IPS-20b (cell line): ENCODE data around the gene HHAT.

Source experiments
- H3K27ac ChIP-seq: one replicate; pipeline ENCODE4 v1.5.1; 2013; ENCODE audit warnings: low read length
- H3K27me3 ChIP-seq: 2 replicates; pipeline ENCODE4 v1.6.1; 2013; ENCODE audit warnings: mild to moderate bottlenecking, low read length, inconsistent platforms; ENCODE audit not compliant: insufficient read depth
- H3K36me3 ChIP-seq: 2 replicates; pipeline ENCODE4 v1.6.1; 2013; ENCODE audit warnings: low read depth, mild to moderate bottlenecking, inconsistent platforms, low read length, moderate library complexity; ENCODE audit not compliant: insufficient read depth
- H3K4me1 ChIP-seq: 2 replicates; pipeline ENCODE4 v1.6.1; 2013; ENCODE audit warnings: mild to moderate bottlenecking, control low read depth, inconsistent platforms, low read length, moderate library complexity; ENCODE audit not compliant: insufficient read depth
- H3K4me3 ChIP-seq: 2 replicates; pipeline ENCODE4 v1.5.1; 2013; ENCODE audit warnings: mild to moderate bottlenecking, low read length, inconsistent platforms
- H3K9ac ChIP-seq: 2 replicates; pipeline ENCODE4 v1.6.1; 2013; ENCODE audit warnings: low read depth, mild to moderate bottlenecking, inconsistent platforms, low read length, moderate library complexity
- H3K9me3 ChIP-seq: 2 replicates; pipeline ENCODE4 v1.6.1; 2013; ENCODE audit warnings: mild to moderate bottlenecking, low read depth, low read length, inconsistent platforms; ENCODE audit not compliant: insufficient read depth

HHAT gene

DNA sequence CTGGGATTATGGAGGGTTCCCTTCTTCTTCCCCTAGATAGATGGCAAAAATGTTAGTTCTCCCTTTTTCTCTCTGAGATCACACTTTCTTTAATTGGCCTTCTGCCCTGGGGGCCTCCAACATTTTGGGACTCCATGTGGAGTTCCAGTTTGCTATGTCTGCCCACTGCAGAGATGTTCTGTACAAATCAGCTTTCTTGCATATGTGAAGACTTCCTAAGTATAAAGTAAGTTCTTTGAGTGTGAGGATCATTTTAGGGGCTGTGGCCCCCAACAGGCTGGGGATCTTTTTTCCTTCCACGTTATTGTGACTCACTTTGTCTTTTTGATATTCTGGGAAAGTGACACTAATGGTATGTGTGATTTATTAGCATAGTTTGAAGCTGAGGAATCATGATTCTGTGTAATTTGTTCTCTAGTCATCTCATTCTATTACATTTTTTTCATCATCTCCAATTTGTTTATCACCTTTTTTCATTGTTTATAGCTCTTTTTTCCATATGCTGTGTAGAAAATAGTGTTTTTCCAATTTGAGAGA, 48.2 kb downstream of the HHAT start:
- Histone ChIP-seq H3K27ac (no peak overlapping the region), H3K36me3 (no peaks in the 10 kb centered on the region), H3K27me3 (no peaks in the 10 kb centered on the region), H3K4me1 (peaks cover 22% of the 10 kb centered on the region), H3K9ac (no peak overlapping the region), H3K4me3 (no peak overlapping the region), H3K9me3 (no peaks in the 10 kb centered on the region)

DNA sequence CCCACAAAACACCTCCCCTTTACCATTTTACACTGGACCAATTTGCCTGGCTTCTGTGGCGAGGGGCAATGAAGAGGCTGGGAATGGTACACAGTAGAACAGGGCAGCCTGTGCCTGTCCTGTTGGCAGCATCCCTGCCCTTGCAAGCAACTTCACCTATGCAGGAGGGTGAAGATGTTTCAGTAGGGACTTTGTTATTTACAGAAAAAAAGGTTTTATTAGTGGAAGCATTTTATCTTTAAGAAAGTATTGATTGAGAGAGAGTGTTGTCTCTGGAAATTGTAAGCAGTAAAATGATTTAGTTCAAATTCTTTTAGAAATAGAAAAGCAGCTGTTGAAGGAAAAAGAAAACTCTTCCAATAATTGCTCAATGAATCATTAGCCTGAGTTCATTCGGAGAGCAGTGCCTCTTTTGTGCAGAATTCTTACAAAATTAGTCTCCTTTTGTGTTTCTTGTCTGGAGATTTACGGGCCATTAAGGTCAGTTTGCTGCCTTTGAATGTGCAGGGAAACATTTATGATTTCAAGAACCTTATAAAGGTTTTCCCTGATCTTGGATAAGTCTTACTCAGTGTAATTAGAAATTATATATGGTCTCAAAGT, 49.1 kb downstream of the HHAT start:
- H3K27me3 ChIP-seq, result no peaks in the 10 kb centered on the region
- no peak overlapping the region for H3K27ac ChIP-seq
- no peak overlapping the region for H3K4me3 ChIP-seq
- no peak overlapping the region for H3K9ac ChIP-seq
- peaks cover 12% of the 10 kb centered on the region; the same call in 1 of the 2 replicates for H3K4me1 ChIP-seq
- no peaks in the 10 kb centered on the region for H3K36me3 ChIP-seq
- no peaks in the 10 kb centered on the region for H3K9me3 ChIP-seq

DNA sequence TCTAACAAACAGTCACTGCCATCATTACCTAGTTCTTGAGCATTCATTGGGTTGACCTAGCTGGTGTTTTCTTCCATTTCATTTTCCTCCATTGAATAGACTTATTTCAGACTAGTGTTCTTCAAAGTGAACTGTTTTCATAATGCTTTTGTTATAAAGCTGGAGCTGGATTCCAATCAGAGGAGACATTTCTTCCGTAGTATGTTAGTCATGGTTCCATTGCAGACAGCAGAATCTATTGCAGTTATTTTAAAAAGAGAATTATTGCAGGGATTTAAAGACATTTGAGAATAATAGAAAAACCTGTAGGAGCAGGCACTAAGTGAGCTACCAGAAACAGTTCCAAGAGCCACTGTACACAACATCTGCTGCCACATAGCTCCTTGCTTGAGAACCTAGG, 50.0 kb downstream of the HHAT start:
- H3K27ac ChIP-seq, result no peak overlapping the region
- H3K4me1 ChIP-seq, result peaks cover 4% of the 10 kb centered on the region; the same call in 1 of the 2 replicates
- H3K4me3 ChIP-seq, result no peak overlapping the region
- no peak overlapping the region for H3K9ac ChIP-seq
- H3K27me3 ChIP-seq, result no peaks in the 10 kb centered on the region
- no peaks in the 10 kb centered on the region for H3K36me3 ChIP-seq
- H3K9me3 ChIP-seq, result no peaks in the 10 kb centered on the region

DNA sequence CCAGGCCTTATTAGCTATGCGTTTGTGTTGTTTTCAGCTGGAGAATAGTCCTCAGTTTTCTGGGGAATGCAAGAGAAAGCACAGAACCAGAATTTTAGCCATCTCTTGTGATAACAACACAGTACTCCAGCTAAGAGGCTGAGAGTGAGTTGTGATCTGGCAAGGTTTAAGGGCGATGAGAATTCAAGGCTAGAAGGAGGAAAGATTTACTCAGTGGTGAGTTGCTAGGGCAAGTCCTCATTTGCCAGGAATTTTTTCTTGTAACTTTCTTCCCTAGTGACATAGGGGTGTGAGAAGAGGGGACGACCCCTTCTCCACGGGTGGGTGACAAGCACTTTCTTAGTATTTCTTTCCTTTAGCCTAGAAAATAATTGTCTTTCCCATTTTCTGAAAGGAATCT, 53.2 kb downstream of the HHAT start:
- no peak overlapping the region for H3K4me3 ChIP-seq
- H3K27me3 ChIP-seq, result no peaks in the 10 kb centered on the region
- H3K36me3 ChIP-seq, result no peaks in the 10 kb centered on the region
- no peaks in the 10 kb centered on the region for H3K4me1 ChIP-seq
- no peaks in the 10 kb centered on the region for H3K9me3 ChIP-seq
- no peak overlapping the region for H3K9ac ChIP-seq
- H3K27ac ChIP-seq, result no peak overlapping the region

DNA sequence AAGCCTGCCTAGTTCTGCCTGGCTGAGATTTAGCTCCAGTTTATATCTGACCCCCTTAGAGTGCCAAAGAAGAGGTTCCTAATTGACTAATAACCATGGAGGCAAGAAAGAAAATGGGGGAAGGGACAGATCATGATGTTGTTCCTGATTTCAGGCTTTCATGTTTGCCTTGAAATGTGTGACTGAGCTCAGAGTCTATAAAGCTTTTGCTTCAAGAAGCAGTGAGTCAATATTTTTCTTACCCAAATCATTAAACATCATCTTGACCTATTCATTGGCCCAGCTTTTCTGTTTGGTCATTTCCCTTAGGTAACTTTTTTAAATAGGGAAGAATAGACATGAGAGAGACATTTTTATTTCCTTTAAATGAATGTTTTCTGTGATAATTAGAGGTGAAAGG, 55.9 kb downstream of the HHAT start:
- no peaks in the 10 kb centered on the region; the same call in 1 of the 2 replicates for H3K9me3 ChIP-seq
- H3K9ac ChIP-seq, result no peak overlapping the region
- H3K4me1 ChIP-seq, result no peaks in the 10 kb centered on the region
- H3K36me3 ChIP-seq, result no peaks in the 10 kb centered on the region
- H3K27ac ChIP-seq, result no peak overlapping the region
- no peaks in the 10 kb centered on the region for H3K27me3 ChIP-seq
- H3K4me3 ChIP-seq, result no peak overlapping the region

DNA sequence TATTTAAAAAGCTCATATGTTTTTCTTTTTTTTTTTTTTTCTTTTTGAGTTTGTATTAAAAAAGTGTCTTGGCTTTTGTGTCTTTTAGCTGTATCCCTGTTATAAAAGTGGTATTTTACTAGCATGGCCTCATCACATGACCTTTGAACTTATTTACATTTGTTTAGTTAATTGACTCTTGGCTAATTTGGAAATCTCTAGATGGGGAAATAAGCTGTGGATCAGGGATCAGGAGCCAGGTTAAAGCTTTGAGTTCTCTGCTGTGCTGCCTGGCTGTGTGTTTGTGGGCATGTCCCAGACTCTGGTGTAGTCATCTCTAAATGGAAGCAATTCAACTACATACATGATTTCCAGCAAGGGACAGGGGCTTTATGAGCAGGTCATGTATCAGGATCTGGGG, 56.5 kb downstream of the HHAT start:
- no peaks in the 10 kb centered on the region for H3K36me3 ChIP-seq
- no peak overlapping the region for H3K9ac ChIP-seq
- H3K27me3 ChIP-seq, result no peaks in the 10 kb centered on the region
- H3K4me3 ChIP-seq, result no peak overlapping the region
- H3K4me1 ChIP-seq, result no peaks in the 10 kb centered on the region
- no peaks in the 10 kb centered on the region; the same call in 1 of the 2 replicates for H3K9me3 ChIP-seq
- H3K27ac ChIP-seq, result no peak overlapping the region

DNA sequence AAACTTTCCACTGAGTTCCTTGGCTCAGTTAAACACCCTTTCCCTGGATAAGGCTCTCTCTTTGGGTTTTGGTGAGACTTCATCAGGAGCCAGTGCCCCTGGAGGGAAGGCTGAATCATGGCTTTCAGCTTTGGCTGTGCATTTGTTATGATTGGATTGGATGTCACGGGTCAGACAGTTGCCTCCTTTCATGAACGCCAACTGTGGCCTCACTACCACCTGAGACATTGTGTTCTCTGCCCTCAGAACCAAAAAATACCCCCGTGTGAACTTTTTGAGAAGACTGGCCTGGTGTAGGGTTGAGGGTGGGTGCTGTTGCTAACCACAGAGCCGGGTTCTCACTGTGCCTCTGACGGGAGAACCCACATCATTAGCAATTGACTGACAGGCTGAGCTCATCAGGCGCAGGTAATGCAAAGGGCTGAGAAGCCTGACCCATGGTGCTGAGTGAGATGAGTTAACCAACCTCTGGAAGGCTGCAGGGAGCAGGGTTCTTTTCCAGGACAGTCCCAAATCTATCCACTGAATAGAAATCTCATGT, 65.6 kb downstream of the HHAT start:
- H3K4me1 ChIP-seq, result no peaks in the 10 kb centered on the region
- H3K36me3 ChIP-seq, result no peaks in the 10 kb centered on the region
- no peak overlapping the region for H3K9ac ChIP-seq
- H3K9me3 ChIP-seq, result no peaks in the 10 kb centered on the region; the same call in 1 of the 2 replicates
- no peak overlapping the region for H3K4me3 ChIP-seq
- no peaks in the 10 kb centered on the region for H3K27me3 ChIP-seq
- no peak overlapping the region for H3K27ac ChIP-seq

DNA sequence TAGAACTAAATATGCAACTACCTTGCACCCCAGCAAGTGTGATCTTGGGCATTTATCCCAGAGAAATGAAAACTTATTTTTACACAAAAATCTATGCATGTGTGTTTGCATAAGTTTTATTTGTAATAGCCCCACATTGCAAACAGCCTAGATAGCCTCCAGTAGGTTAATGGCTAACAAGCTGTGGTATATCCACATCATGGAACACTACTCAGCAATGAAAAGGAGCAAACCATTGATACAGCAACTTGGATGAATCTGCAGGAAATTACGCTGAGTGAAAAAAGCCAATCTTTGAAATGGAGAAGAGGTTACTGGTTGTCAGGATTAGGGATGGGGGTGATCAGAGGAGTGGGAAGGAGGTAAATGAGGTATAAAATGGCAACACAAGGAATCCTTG, 67.8 kb downstream of the HHAT start:
- Histone ChIP-seq H3K9me3 (no peaks in the 10 kb centered on the region), H3K4me1 (no peaks in the 10 kb centered on the region), H3K9ac (no peak overlapping the region), H3K4me3 (no peak overlapping the region), H3K27me3 (no peaks in the 10 kb centered on the region), H3K27ac (no peak overlapping the region), H3K36me3 (no peaks in the 10 kb centered on the region)

DNA sequence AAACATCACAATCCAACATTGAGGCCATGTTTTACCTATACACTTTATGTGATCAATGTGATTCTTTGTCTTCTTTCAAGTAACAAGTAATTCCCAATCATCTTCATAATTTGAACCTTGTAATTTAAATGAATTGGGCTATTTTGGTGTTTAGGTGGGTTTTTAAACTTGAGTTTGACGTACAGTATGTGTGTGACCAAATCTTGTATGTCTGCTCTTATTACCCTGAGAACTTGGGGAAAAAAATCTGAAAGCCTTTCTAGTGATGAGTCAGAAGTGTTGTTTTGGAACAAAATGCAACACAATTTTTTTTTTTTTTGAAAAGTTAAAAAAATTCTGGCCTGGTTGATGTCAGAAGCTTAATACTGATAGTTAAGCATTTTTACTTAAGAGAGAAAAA, 68.5 kb downstream of the HHAT start:
- Histone ChIP-seq H3K4me1 (no peaks in the 10 kb centered on the region), H3K4me3 (no peak overlapping the region), H3K27me3 (no peaks in the 10 kb centered on the region), H3K9me3 (no peaks in the 10 kb centered on the region), H3K36me3 (no peaks in the 10 kb centered on the region), H3K27ac (no peak overlapping the region), H3K9ac (no peak overlapping the region)

DNA sequence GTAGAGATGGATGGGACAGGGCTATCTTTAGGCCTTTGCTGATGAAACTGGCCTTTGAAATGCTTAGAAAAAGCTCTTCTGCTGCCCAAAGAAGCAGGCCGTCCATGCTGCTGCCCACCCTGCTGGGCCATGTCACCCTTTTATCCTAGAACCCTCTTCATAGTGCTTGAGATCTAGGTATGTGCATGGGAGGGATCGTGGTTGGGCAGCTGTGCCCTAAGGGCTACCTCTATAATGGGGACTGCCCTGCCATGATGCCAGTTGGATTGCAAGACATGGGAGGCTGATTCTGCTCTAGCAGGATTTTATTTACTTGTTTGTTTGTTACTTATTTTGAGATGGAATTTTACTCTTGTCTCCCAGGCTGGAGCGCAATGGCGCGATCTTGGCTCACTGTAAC, 69.0 kb downstream of the HHAT start:
- H3K4me1 ChIP-seq, result no peaks in the 10 kb centered on the region
- H3K36me3 ChIP-seq, result no peaks in the 10 kb centered on the region
- H3K9me3 ChIP-seq, result no peaks in the 10 kb centered on the region
- H3K9ac ChIP-seq, result no peak overlapping the region
- no peak overlapping the region for H3K4me3 ChIP-seq
- H3K27ac ChIP-seq, result no peak overlapping the region
- H3K27me3 ChIP-seq, result no peaks in the 10 kb centered on the region

DNA sequence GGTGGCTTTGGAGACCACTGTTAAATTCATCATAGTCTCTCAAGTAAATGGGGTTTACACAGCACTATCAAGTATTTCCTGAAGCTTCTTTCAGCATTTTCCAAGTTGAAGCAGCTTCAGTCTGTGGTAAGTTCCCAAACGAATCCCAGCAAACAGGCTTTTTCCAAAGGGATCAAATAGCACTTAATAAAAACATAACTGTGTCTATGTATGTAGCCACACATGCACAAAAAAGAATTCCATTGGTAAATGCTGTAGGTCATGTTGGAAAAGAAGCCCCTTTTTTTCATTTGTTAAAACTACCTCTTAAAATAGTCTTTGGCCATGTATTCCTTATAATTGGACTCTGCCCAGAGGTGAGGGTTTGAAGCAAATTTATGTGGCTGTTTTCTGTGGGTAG, 69.8 kb downstream of the HHAT start:
- Histone ChIP-seq H3K4me1 (no peaks in the 10 kb centered on the region), H3K4me3 (no peak overlapping the region), H3K27me3 (no peaks in the 10 kb centered on the region), H3K9me3 (no peaks in the 10 kb centered on the region), H3K36me3 (no peaks in the 10 kb centered on the region), H3K27ac (no peak overlapping the region), H3K9ac (no peak overlapping the region)

DNA sequence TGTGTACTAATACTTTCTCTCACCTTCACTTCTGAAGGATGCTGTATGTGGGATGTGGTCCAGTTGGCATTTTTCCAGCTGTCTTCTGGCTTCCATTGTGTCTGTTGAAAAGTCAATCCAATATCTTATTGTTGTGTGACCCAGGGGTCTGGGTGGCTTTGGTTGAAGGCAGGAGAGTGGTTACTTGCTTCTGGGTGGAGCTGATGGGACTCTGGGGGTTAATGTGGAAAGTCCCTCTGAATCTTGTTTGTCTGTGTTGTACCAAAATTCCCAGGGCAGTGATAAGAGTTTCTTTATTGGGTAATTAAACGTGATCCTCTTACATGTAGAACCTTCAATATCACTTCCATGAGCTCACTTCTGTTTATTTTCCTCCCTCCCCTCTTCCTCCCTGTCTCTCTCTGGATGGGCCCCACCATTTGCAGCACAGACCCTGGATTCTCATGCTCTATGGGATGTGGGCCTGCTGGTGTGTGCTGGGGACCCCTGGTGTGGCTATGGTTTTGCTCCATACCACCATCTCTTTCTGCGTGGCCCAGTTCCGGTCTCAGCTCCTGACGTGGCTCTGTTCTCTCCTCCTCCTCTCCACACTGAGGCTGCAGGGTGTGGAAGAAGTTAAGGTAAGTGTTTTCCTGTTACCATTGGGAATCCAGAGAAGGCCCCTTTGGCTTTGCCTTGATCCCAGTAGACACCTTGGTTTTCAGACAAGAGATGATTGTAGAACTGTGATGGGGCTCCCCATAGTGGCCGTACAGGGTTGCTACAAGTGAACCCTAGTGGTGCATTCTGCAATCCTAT, 71.5 kb downstream of the HHAT start:
- no peaks in the 10 kb centered on the region for H3K36me3 ChIP-seq
- no peaks in the 10 kb centered on the region for H3K9me3 ChIP-seq
- no peaks in the 10 kb centered on the region for H3K4me1 ChIP-seq
- no peaks in the 10 kb centered on the region for H3K27me3 ChIP-seq
- H3K9ac ChIP-seq, result no peak overlapping the region
- no peak overlapping the region for H3K27ac ChIP-seq
- H3K4me3 ChIP-seq, result no peak overlapping the region
